Left kidney (tissue), 1 donor: ENCODE measurements around the gene MYO1F. TPM values are rescaled to one million over a fixed set of nuclear protein-coding genes. Genes with fewer than 3 reads are reported as not detected.

Experiments used
- polyA plus RNA-seq: library from polyadenylated mRNA; unstranded; fragments of 120-200 nt; gene quantifications from one replicate; pipeline ENCODE4 v1.2.1, GENCODE V29; 2013; ENCODE audit not compliant: insufficient read length

Gene MYO1F
- polyA plus RNA-seq, 1 donor: 10.8 TPM

Other genes starting within 250 kb of the MYO1F start
- gene KANK3, start 234.2 kb downstream of the MYO1F start, polyA plus RNA-seq: 6.1 TPM
- gene ANGPTL4, start 213.3 kb downstream of the MYO1F start, polyA plus RNA-seq: 3.6 TPM
- gene RAB11B, start 187.1 kb downstream of the MYO1F start, polyA plus RNA-seq: 137 TPM
- gene MARCHF2, start 164.1 kb downstream of the MYO1F start, polyA plus RNA-seq: 12.4 TPM
- gene HNRNPM, start 132.5 kb downstream of the MYO1F start, polyA plus RNA-seq: 472 TPM
- gene PRAM1, start 74.8 kb downstream of the MYO1F start, polyA plus RNA-seq: 1.5 TPM
- 22.8 TPM for gene ZNF414, start 63.3 kb downstream of the MYO1F start, polyA plus RNA-seq
- 43.5 TPM for gene ADAMTS10, start 33.3 kb upstream of the MYO1F start, polyA plus RNA-seq
- gene NFILZ, start 53.2 kb upstream of the MYO1F start, polyA plus RNA-seq: not detected
- not detected for gene ACTL9, start 121.4 kb upstream of the MYO1F start, polyA plus RNA-seq
- gene OR2Z1, start 144.2 kb upstream of the MYO1F start, polyA plus RNA-seq: not detected